HepG2 (cell line): ENCODE data around the gene FFAR1. TPM values are rescaled to one million over a fixed set of nuclear protein-coding genes. Genes with fewer than 3 reads are reported as not detected.

ENCODE experiments used
- CEBPZ ChIP-seq: IDR thresholded peaks from 2 replicates; pipeline ENCODE4 v1.6.1; 2012; ENCODE audit warnings: low read length, improper control_type of control experiment
- EEA1 ChIP-seq: sonication (generic); formaldehyde crosslinking; IDR thresholded peaks from 2 replicates; pipeline ENCODE4 v1.5.1; 2020; ENCODE audit warnings: mild to moderate bottlenecking, missing genetic modification reagents, borderline replicate concordance
- HDAC2 ChIP-seq: sonication (generic); formaldehyde crosslinking; IDR thresholded peaks from 2 replicates; pipeline ENCODE4 v1.4.0; 2020; ENCODE audit warnings: missing genetic modification reagents
- HNF4G ChIP-seq, 2 experiments: sonication (generic) in 1 of 2; formaldehyde crosslinking in 1 of 2; IDR thresholded peaks; 2 replicates each; pipeline versions ENCODE4 v1.4.0 to v1.6.1; 2011 to 2020; ENCODE audit warnings: borderline replicate concordance in 2 of 2, low read depth in 2 of 2, mild to moderate bottlenecking in 2 of 2, low read length in 1 of 2, missing genetic modification reagents in 1 of 2, moderate library complexity in 1 of 2
- NFATC3 ChIP-seq: sonication (generic); formaldehyde crosslinking; IDR thresholded peaks from 2 replicates; pipeline ENCODE4 v1.5.1; 2020; ENCODE audit warnings: mild to moderate bottlenecking, missing genetic modification reagents
- NR2F6 ChIP-seq, 2 experiments: IDR thresholded peaks; 2 replicates each; pipeline ENCODE4 v1.6.1; 2016; ENCODE audit warnings: antibody characterized with exemption in 1 of 2, mild to moderate bottlenecking in 1 of 2
- TARDBP ChIP-seq: sonication (generic); formaldehyde crosslinking; IDR thresholded peaks from 2 replicates; pipeline ENCODE4 v1.8.0; 2022; ENCODE audit warnings: mild to moderate bottlenecking, missing genetic modification reagents
- TEF ChIP-seq: sonication (generic); formaldehyde crosslinking; IDR thresholded peaks from 2 replicates; pipeline ENCODE4 v1.5.0; 2020; ENCODE audit warnings: missing genetic modification reagents
- THAP7 ChIP-seq: sonication (generic); formaldehyde crosslinking; IDR thresholded peaks from 2 replicates; pipeline ENCODE4 v1.8.1; 2023; ENCODE audit warnings: mild to moderate bottlenecking, missing genetic modification reagents
- ZNF280D ChIP-seq: sonication (generic); formaldehyde crosslinking; IDR thresholded peaks from 2 replicates; pipeline ENCODE4 v1.5.1; 2020; ENCODE audit warnings: mild to moderate bottlenecking, missing genetic modification reagents
- ZNF530 ChIP-seq: sonication (generic); formaldehyde crosslinking; IDR thresholded peaks from 2 replicates; pipeline ENCODE4 v1.5.0; 2020; ENCODE audit warnings: low read depth, mild to moderate bottlenecking, missing genetic modification reagents
- ZNF800 ChIP-seq: sonication (generic); formaldehyde crosslinking; IDR thresholded peaks from 2 replicates; pipeline ENCODE4 v1.4.0; 2020; ENCODE audit warnings: missing genetic modification reagents
- polyA plus RNA-seq, 8 experiments: library from polyadenylated mRNA; depleted of rRNA in 3 of 8; stranded (reverse) in 7 of 8; unstranded in 1 of 8; fragments of >200 nt; fragmentation: Illumina TruSeq in 4 of 8; extraction: Trizol in 4 of 8; gene quantifications; 2 replicates each; pipeline versions ENCODE4 v1.2.1 to v1.2.3, GENCODE V29; 2011 to 2016; ENCODE audit warnings: low read depth in 4 of 8, missing spikeins in 1 of 8, mixed read lengths in 1 of 8; ENCODE audit not compliant: insufficient read depth in 1 of 8
- total RNA-seq, 5 experiments: library from RNA; depleted of rRNA; stranded (reverse); fragments of >200 nt; fragmentation: Illumina TruSeq; extraction: Trizol; gene quantifications; 2 replicates each; pipeline ENCODE4 v1.2.3, GENCODE V29; 2016; ENCODE audit warnings: low read depth in 1 of 5

Gene FFAR1
- total and polyA plus RNA-seq, 2 of the 13 experiments (the other 11 are each of a cell fraction or from before 2014, with no cell fraction given), result not detected

- peak; percentile 86; the same call in 1 of the 2 replicates for TF ChIP-seq TEF (CRISPR knock-in tag)
- TF ChIP-seq HNF4G (IDR thresholded peaks at IDR 0.05; ENCODE audit: borderline replicate concordance, low read depth, low read length), result peak; percentile 53; the same call in 1 of the 2 replicates
- TF ChIP-seq HNF4G (CRISPR knock-in tag; IDR thresholded peaks at IDR 0.05; ENCODE audit: borderline replicate concordance, low read depth), result no peak; the same call in 1 of the 2 replicates
- TF ChIP-seq EEA1 (CRISPR knock-in tag), result 0 out of 2 replicates have a peak, but pooled peaks have one; percentile 49
- TF ChIP-seq TARDBP (CRISPR knock-in tag), result peak; percentile 38; the same call in 1 of the 2 replicates
- TF ChIP-seq CEBPZ, result no peak
- peak; percentile 47; the same call in 1 of the 2 replicates for TF ChIP-seq ZNF800 (CRISPR knock-in tag)
- peak; percentile 74; the same call in 1 of the 2 replicates for TF ChIP-seq NR2F6 (IDR thresholded peaks at IDR 0.05)
- TF ChIP-seq NR2F6 (CRISPR knock-in tag; IDR thresholded peaks at IDR 0.05), result peak; percentile 87
- 0 out of 2 replicates have a peak, but pooled peaks have one; percentile 64 for TF ChIP-seq ZNF280D (CRISPR knock-in tag)
- TF ChIP-seq ZNF530 (CRISPR knock-in tag), result no peak
- TF ChIP-seq HDAC2, result peak; percentile 89
- no peak for TF ChIP-seq NFATC3 (CRISPR knock-in tag)
- peak; percentile 62; the same call in 1 of the 2 replicates for TF ChIP-seq THAP7 (CRISPR knock-in tag)
Observed at GRCh38 chr19:35380450-35381124, 32.9 kb downstream of the FFAR1 start (continued).
